Activated T-helper 2 cell treated with anti-CD3 and anti-CD28 coated beads, Interferon-gamma antibody, Interleukin-2, Interleukin-4, amounts not matched to agents 10 μg/mL and 5 μg/mL and 100 μg/mL, durations not matched to agents 14 hours and 24 hours and 36 hours (primary cell): Measurements from ENCODE around the gene DRC7. TPM values are rescaled to one million over a fixed set of nuclear protein-coding genes. Genes with fewer than 3 reads are reported as not detected.

Source experiments
- DNase-seq: peaks from one replicate; pipeline ENCODE4 v3.0.0; 2021; ENCODE audit warnings: low spot score
- H3K27ac Mint-ChIP-seq: one replicate; pipeline ENCODE4 v1.8.0; 2021; ENCODE audit warnings: mixed read lengths
- H3K27me3 Mint-ChIP-seq: one replicate; pipeline ENCODE4 v1.8.0; 2021; ENCODE audit warnings: low read depth, mixed read lengths
- H3K36me3 Mint-ChIP-seq: one replicate; pipeline ENCODE4 v1.8.0; 2021; ENCODE audit warnings: low read depth, mixed read lengths
- H3K4me1 Mint-ChIP-seq: one replicate; pipeline ENCODE4 v1.8.0; 2021; ENCODE audit warnings: low read depth, mixed read lengths
- H3K4me3 Mint-ChIP-seq: one replicate; pipeline ENCODE4 v1.8.0; 2021; ENCODE audit warnings: low read depth, mild to moderate bottlenecking, moderate library complexity, mixed read lengths
- H3K9me3 Mint-ChIP-seq: one replicate; pipeline ENCODE4 v1.8.0; 2021; ENCODE audit warnings: mixed read lengths
- intact Hi-C: fragments of 100-400 bp; cut with micrococcal nuclease; formaldehyde crosslinking; loops from one replicate; pipeline ENCODE4 v1.15.1; 2023
- total RNA-seq: library from RNA; stranded (reverse); gene quantifications from 2 replicates; pipeline ENCODE4 v1.2.3, GENCODE V29; 2022

DRC7 gene
- total RNA-seq, 1 donor from 2014 or later = not detected

DNA sequence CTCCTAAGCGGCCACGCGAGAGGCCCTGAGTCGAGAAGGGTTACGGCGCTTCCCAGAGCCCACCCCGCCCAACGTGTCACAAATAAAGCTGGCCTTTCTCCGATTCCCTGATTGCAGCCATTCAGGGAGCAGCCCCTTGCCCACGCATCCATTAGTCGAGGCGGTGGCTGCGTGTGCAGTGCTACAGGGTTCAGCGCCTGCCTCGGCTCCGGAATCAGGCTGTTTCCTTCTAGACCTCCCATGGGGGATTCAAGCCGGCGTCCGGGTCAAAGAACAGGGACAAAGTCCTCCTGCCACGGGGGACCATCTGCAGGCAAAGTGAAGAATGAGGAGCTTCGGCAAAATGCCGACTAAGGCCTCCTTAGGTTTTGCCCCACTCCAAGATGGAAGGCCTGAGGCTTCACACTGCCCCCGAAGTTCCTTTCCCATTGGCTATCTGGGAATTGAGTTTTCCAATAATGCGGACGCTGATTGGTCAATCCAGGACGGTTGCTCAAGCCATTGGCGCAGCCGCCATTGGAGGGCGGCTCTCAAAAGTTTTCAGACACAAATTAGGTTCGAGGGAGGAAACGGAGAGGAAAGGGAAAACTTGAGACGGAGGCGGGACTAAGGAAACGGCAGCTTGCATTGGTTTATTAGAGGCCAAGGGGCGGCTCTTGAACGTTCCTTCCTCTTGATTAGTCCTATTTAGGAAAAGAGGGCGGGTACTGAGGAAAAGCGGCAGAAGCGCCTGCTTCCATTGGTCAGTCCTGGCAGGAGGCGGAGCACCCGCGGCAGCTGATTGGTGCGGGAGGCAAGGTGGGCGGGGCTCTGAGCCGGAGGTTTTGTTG, 40.5 kb downstream of the DRC7 start:
- Mint-ChIP-seq H3K36me3 (peaks cover 14% of the 10 kb centered on the region), H3K27ac (peak overlapping the region; percentile 96), H3K4me1 (peaks cover 15% of the 10 kb centered on the region), H3K9me3 (peaks cover 10% of the 10 kb centered on the region), H3K4me3 (peak overlapping the region; percentile 97), H3K27me3 (no peaks in the 10 kb centered on the region)
- intact Hi-C loops = loop anchor here (1.0 to 5.0 kb wide), 5 partner anchors 77 to 394 kb away; partner anchors contain the start of genes CFAP20 and USB1
- DNase-seq = peak; percentile 98

DNA sequence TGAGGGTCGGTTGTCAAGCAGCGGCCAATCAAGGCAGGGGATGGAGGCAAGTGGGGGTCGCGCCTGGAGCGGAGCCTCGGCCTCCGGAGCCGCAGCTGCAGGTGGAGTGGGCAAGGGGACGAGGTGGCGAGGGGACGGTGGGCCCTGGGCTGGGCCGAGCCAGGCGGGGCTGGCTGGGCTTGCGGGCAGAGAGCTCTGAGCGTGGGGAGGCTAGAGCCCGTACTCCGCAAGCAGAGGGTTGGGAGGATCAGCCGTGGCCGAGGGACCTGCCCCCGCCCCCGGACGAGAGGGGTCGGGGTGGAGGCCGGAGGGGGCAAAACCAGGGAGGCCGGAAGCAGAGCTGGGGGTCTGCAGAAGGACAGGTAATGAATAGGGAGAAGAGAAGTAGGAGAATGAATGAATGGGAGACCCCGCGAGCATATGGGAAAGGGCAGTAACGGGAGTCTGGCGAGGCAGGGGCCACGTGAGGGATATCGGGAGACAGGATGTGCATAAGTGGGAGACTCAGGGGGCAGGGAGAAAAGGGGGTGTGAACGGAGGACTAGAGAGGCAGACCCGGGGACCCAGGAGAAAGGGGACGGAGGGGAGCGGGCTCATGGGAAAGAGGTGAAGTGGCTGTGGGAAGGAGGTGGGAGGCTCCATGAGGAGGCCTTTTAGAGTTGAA, 41.3 kb downstream of the DRC7 start, which contains the start of gene KATNB1:
Gene KATNB1, plus strand, starts transcription at position 16 of the 664 bp plus-strand sequence. CDS start 1,474 bp downstream, outside the sequence.
- Mint-ChIP-seq H3K9me3 (peaks cover 10% of the 10 kb centered on the region), H3K4me1 (peaks cover 15% of the 10 kb centered on the region), H3K4me3 (peak within 1 kb of the TSS; percentile 97), H3K36me3 (peaks cover 14% of the 10 kb centered on the region), H3K27ac (peak within 1 kb of the TSS; percentile 96), H3K27me3 (no peaks in the 10 kb centered on the region)
- intact Hi-C loops = loop anchor here (1.0 to 5.0 kb wide), 6 partner anchors 76 to 393 kb away; partner anchors contain the start of genes CFAP20 and USB1
- no peak for DNase-seq

DNA sequence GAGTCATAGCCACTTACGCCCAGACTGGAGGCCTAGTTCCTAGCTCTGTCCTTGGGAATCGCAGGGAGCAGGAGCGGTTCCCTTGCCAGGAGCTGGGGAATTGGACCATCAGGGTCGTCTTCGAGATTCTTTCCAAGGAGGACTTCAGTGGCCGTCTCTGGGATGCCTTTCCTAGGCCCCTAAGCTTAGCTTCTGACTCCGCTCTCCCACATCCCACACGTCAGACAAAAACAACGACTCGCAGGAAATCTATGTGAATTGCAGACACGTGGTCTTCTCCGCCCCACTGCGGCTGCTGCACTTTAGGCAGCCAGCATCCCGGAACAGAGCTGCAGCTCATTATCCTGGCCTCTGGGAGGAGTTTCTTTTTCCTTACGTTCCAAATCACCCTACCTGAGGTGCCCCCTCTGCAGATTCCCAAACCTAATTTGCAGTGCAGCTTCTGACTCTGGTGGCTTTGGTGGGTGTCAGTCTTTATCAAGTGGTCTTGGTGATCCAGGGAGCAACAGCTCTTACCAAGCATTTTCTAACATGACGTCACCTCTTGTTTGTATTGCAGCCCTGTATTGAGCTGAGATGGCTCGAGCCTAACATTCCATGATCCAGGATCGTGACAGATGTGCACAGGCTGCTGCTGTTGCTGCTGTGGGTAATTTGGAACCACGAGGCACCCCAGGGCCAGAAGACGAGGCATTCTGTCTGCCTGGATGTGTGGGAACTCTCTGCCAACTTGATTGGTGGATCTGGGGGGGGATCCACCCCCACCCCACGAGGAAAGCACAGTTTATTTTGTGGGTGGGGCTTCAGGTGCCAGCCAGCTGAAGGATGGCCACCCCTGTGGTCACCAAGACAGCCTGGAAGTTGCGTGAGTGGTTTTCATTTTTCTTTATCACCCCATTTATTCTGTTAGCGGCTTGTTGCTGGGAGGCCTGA, 42.1 kb downstream of the DRC7 start:
- Mint-ChIP-seq H3K9me3 (peaks cover 10% of the 10 kb centered on the region), H3K4me1 (peaks cover 15% of the 10 kb centered on the region), H3K27ac (peak overlapping the region; percentile 96), H3K4me3 (peak overlapping the region; percentile 97), H3K27me3 (no peaks in the 10 kb centered on the region), H3K36me3 (peaks cover 14% of the 10 kb centered on the region)
- DNase-seq = peak; percentile 30
- intact Hi-C loops = loop anchor here (1.0 to 5.0 kb wide), 2 partner anchors 76 to 158 kb away; no protein-coding TSS in a partner anchor

DNA sequence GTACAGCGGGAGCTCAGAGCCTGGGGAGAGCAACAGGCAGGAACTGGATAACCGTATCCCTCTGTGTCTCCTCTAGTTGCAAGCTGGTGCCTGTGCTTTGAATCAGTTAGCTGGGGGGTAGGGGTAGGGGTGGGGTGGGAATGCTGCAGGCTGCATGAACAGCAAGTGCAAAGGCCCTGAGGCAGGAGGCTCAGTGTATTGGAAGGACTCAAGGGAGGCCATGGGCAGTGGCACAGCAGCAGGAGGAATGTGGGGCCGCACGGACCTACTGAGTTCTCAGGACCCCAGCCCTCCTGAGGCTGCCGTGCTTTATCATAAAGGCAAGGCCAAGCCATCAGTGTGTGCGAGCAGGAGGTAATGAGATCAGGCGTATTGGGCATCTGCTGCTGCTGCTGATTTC, 44.2 kb downstream of the DRC7 start:
- peak overlapping the region; percentile 38 for H3K27ac Mint-ChIP-seq
- peaks cover 7% of the 10 kb centered on the region for H3K36me3 Mint-ChIP-seq
- no peaks in the 10 kb centered on the region for H3K9me3 Mint-ChIP-seq
- H3K4me1 Mint-ChIP-seq = peaks cover 15% of the 10 kb centered on the region
- H3K27me3 Mint-ChIP-seq = no peaks in the 10 kb centered on the region
- H3K4me3 Mint-ChIP-seq = no peak overlapping the region
- no peak for DNase-seq
- intact Hi-C loops = loop anchor here (5.0 kb wide), 1 partner anchor 73 kb away; no protein-coding TSS in a partner anchor

DNA sequence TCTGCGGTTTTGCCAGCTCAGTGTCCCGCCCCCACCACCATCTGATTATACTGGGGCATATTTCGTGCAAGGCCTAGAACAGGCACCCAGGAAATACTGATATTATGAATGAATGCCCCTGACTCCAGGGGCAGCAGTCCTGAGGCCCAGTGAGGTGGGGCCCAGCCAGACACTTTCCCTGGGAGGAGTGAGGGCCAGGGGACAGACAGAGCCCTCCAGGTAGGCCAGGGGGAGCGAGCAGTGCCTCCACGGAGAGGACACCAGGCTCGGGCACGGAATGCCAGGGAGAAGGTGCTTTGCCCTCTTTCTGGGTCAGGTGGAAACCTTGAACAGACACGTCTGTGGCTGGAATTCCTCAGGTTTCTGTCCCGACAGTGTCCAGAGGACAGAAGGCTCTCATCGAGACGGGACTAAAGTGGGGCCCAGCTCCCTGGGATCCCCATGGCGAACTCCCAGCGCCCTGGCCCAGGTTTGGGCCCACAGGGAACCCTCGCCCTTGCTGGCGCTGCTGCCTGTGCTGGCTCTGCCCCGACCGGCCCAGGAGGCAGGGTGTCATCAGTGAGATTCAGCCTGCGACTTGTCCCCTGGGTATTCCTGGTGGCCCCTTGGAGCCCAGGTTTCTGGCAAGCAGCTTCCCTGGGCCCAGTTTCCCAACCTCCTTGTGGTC, 45.3 kb downstream of the DRC7 start:
- H3K4me1 Mint-ChIP-seq = peaks cover 15% of the 10 kb centered on the region
- no peak overlapping the region for H3K4me3 Mint-ChIP-seq
- intact Hi-C loops = loop anchor here (5.0 kb wide), 1 partner anchor 72 kb away; no protein-coding TSS in a partner anchor
- no peaks in the 10 kb centered on the region for H3K9me3 Mint-ChIP-seq
- no peaks in the 10 kb centered on the region for H3K27me3 Mint-ChIP-seq
- DNase-seq = no peak
- peaks cover 5% of the 10 kb centered on the region for H3K36me3 Mint-ChIP-seq
- H3K27ac Mint-ChIP-seq = no peak overlapping the region

DNA sequence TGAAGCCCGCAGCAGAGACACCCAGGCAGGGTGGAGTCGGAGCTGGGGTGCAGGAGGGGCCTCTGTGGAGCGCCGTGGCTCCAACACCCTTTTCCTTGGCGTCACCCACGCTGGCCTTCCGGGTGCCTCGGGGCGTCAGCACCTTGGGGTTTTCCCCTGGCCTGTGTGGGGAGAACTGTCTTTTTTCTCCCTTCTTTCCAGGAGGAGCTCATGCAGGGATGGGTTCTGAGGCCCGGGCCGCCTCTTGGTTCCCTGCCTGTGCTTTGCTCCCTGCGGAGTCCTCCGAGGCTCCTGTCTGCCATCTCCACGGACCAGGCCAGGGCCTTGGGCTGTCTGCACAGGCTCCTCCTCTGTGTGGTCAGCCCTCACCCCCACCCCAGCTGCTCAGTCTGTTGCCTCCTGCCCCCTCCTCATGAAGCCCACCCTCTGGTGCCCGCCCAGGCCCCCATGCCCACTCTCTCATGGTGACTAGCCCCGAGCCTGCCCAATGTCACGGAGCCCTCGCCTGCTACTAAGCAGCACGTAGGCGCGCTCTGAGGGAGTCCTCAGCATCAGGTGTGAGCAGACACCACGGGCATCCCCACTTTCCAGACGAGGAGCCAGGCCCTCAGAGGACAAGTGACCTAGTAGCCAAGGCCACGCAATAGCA, 45.9 kb downstream of the DRC7 start:
- no peak overlapping the region for H3K4me3 Mint-ChIP-seq
- intact Hi-C loops = no loop called here
- H3K36me3 Mint-ChIP-seq = peaks cover 5% of the 10 kb centered on the region
- H3K27ac Mint-ChIP-seq = no peak overlapping the region
- no peak for DNase-seq
- no peaks in the 10 kb centered on the region for H3K9me3 Mint-ChIP-seq
- H3K4me1 Mint-ChIP-seq = peaks cover 15% of the 10 kb centered on the region
- H3K27me3 Mint-ChIP-seq = no peaks in the 10 kb centered on the region

DNA sequence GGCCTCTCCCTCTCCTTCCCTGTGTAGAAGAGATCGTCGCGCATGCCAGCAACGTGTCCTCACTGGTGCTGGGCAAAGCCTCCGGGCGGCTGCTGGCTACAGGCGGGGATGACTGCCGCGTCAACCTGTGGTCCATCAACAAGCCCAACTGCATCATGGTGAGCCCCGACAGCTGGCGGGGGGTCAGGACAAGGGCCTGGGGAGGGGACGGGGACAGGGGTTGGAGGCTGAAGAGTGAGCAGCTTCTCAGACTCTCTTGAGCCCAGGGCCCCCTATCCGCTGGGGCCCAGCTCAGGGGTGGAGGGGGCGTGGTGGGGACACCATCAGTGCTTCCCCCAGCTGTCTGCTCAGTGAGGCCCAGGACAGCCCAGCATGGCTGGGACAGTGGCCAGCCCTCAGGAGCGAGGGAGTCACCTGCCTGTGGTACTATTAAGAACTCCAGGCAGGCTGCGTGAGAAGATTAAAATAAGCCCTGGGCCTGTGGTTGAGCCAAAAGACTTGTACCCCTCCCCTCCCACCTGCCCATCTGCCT, 47.1 kb downstream of the DRC7 start:
- Mint-ChIP-seq H3K4me1 (peaks cover 9% of the 10 kb centered on the region), H3K27ac (no peak overlapping the region), H3K9me3 (no peaks in the 10 kb centered on the region), H3K36me3 (peaks cover 5% of the 10 kb centered on the region), H3K4me3 (no peak overlapping the region), H3K27me3 (no peaks in the 10 kb centered on the region)
- DNase-seq = no peak
- intact Hi-C loops = no loop called here

DNA sequence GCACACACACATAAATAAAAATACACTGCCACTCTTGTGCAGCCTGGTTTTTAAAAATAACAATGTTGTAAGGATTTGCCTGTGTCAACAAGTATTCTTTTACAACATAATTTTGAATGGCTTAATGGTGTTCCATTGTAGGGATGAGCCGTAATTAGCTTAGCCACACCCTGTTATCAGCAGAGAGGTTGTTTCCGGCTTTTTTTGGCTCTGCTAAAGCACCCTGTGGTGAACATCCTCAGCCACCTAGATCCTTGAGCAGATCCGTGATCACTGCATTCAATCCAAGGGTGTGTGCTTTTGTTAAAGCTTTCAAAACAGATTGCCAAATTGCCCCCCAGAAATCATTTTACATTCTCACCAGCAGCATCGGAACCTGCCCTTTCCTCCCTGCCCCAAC, 47.9 kb downstream of the DRC7 start:
- no peak overlapping the region for H3K27ac Mint-ChIP-seq
- peaks cover 2% of the 10 kb centered on the region for H3K36me3 Mint-ChIP-seq
- no peak for DNase-seq
- H3K4me1 Mint-ChIP-seq = peaks cover 2% of the 10 kb centered on the region
- intact Hi-C loops = no loop called here
- H3K9me3 Mint-ChIP-seq = no peaks in the 10 kb centered on the region
- no peak overlapping the region for H3K4me3 Mint-ChIP-seq
- no peaks in the 10 kb centered on the region for H3K27me3 Mint-ChIP-seq

DNA sequence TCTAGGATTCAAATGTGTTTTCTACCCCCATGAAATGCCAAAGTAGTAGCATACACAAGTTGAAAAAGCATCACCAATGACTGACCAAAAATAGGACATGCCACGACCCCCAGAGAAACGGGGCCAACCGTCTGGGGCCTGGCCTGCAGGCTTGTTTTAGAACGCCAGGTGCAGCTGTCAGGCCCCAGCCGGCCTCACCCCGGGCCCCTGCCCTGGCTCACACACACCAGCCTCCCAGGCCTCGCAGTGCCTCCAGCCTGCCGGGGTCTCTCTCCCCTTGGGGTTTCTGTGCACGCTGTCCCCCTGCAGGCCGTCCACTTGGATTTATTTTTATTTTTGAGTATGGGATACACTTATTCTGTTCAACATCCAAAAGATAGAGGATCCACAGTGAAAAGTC, 48.9 kb downstream of the DRC7 start:
- Mint-ChIP-seq H3K27me3 (no peaks in the 10 kb centered on the region), H3K9me3 (no peaks in the 10 kb centered on the region), H3K36me3 (no peaks in the 10 kb centered on the region), H3K4me3 (no peak overlapping the region), H3K4me1 (no peaks in the 10 kb centered on the region), H3K27ac (no peak overlapping the region)
- no peak for DNase-seq
- intact Hi-C loops = no loop called here

DNA sequence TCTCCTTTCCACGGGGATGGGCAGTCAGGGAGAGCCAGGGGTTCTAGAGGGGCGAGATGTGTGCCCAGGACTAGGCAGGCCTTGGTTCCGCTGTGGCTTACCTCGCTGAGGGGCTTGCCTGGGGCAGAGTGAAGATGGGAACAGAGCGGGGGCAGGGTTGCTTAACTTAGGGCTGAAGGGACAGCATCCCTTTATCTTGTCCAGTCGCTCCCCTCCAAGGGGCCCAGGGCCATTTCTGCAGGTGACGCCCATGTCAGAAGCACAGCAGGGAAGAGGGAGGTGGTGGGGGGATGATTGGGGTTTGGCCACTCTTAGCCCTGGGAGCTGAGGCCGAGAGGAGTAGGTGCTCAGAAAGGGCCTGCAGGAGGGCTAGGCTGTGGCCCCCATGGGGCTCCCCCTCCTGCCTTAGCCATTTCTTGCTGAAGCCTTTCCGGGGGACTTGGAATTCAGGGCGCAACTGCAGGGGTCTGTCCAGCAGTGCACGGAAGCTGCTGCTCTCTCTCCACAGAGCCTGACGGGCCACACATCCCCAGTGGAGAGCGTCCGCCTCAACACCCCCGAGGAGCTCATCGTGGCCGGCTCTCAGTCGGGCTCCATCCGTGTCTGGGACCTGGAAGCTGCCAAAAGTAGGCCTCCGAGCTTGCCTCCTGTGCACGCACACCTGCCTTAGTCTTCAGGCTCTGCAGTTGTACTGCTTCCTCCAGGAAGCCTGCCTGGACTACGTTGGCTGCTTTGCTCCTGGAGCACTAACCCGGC, 49.5 kb downstream of the DRC7 start:
- no peaks in the 10 kb centered on the region for H3K36me3 Mint-ChIP-seq
- intact Hi-C loops = no loop called here
- no peak for DNase-seq
- H3K27ac Mint-ChIP-seq = no peak overlapping the region
- no peaks in the 10 kb centered on the region for H3K9me3 Mint-ChIP-seq
- no peaks in the 10 kb centered on the region for H3K27me3 Mint-ChIP-seq
- no peak overlapping the region for H3K4me3 Mint-ChIP-seq
- no peaks in the 10 kb centered on the region for H3K4me1 Mint-ChIP-seq

DNA sequence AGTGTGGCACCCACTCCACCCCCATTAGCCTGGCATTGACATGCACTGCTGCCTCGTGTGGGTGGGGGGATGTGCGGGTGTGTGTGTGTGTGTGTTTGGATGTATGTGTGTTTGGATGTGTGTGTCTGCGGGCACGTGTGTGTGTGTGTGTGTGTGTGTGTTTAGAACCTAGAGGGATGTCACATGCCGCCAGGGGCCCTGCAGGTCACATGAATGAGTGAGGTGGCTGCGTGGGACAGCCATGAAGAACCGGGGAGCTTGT, 50.0 kb downstream of the DRC7 start:
- Mint-ChIP-seq H3K36me3 (no peaks in the 10 kb centered on the region), H3K4me1 (no peaks in the 10 kb centered on the region), H3K27ac (no peak overlapping the region), H3K27me3 (no peaks in the 10 kb centered on the region), H3K4me3 (no peak overlapping the region), H3K9me3 (no peaks in the 10 kb centered on the region)
- intact Hi-C loops = no loop called here
- no peak for DNase-seq
